GM12878 (cell line): ENCODE results near the gene LSM3. TPM values are rescaled to one million over a fixed set of nuclear protein-coding genes. Genes with fewer than 3 reads are reported as not detected.

ENCODE experiments used
- ATAC-seq: fragments of 200-7000 bp; cut with Tn5 transposase; 3 replicates; pipeline ENCODE4 v1.9.1; 2020; ENCODE audit warnings: mild to moderate bottlenecking, moderate library complexity
- BruUV-seq: library from RNA; stranded (reverse); fragments of 400-500 nt; replicated peaks from 2 replicates; lab custom pipeline; 2021; lab: Mats Ljungman, UMichigan
- CTCF ChIA-PET: fragments of 300-600 bp; sonication (Branson Sonifier 250); formaldehyde crosslinking; extraction: SDS; loops from one replicate; lab custom pipeline; 2021; ENCODE audit warnings: inconsistent platforms; lab: Yijun Ruan, JAX
- POLR2A ChIA-PET: fragments of 350-600 bp; formaldehyde crosslinking; extraction: SDS; loops from one replicate; lab custom pipeline; 2021; ENCODE audit warnings: inconsistent platforms; lab: Charles Lee
- RAD21 ChIA-PET: fragments of 300-600 bp; sonication (Branson Sonifier 250); formaldehyde crosslinking; loops from one replicate; lab custom pipeline; 2023; ENCODE audit warnings: antibody characterized with exemption; ENCODE audit not compliant: unreplicated experiment; lab: Charles Lee
- SMC1A ChIA-PET: fragments of 300-600 bp; sonication (Branson Sonifier 250); formaldehyde crosslinking; loops from one replicate; lab custom pipeline; 2023; ENCODE audit not compliant: unreplicated experiment, uncharacterized antibody; lab: Charles Lee
- DNase-seq: peaks from one replicate; pipeline ENCODE4 v3.0.0-alpha.2; 2011; ENCODE audit warnings: low read depth, low spot score
- FAIRE-seq: peaks from 3 replicates; lab custom pipeline; 2011; peaks lifted over from hg19 to GRCh38; lab: Jason Lieb, UNC
- H2AFZ ChIP-seq: 2 replicates; pipeline ENCODE4 v1.6.0; 2011; ENCODE audit warnings: low read depth, low read length, control low read depth; ENCODE audit not compliant: control insufficient read depth
- H3K27ac ChIP-seq: 2 replicates; pipeline ENCODE4 v1.5.1; 2011; ENCODE audit warnings: control low read depth; ENCODE audit not compliant: control insufficient read depth, insufficient read depth
- H3K27me3 ChIP-seq, 2 experiments: replicated peaks in 1 of 2; 2 replicates each; pipeline versions ENCODE4 v1.6.0 to v1.6.1; 2011; ENCODE audit warnings: low read length in 1 of 2; ENCODE audit not compliant: control insufficient read depth in 2 of 2, insufficient read depth in 2 of 2
- H3K36me3 ChIP-seq, 2 experiments: 2 replicates each; pipeline ENCODE4 v1.5.1; 2011; ENCODE audit warnings: low read length in 1 of 2; ENCODE audit not compliant: control insufficient read depth in 2 of 2, insufficient read depth in 2 of 2
- H3K4me1 ChIP-seq: 2 replicates; pipeline ENCODE4 v1.6.1; 2011; ENCODE audit warnings: mild to moderate bottlenecking, low read length, moderate library complexity, mixed read lengths; ENCODE audit not compliant: control insufficient read depth, insufficient read depth
- H3K4me2 ChIP-seq: 2 replicates; pipeline ENCODE4 v1.6.0; 2011; ENCODE audit warnings: control low read depth; ENCODE audit not compliant: control insufficient read depth, insufficient read depth
- H3K4me3 ChIP-seq: fragments of 200-600 bp; sonication (generic); 2 replicates; pipeline ENCODE4 v1.5.1; 2016
- H3K79me2 ChIP-seq: 2 replicates; pipeline ENCODE4 v1.6.0; 2011; ENCODE audit warnings: low read length; ENCODE audit not compliant: control insufficient read depth, insufficient read depth
- H3K9ac ChIP-seq: 2 replicates; pipeline ENCODE4 v1.8.0; 2011; ENCODE audit warnings: low read length, control low read depth, mixed read lengths; ENCODE audit not compliant: control insufficient read depth, insufficient read depth
- H3K9me3 ChIP-seq: replicated peaks from 3 replicates; pipeline ENCODE4 v1.5.1; 2011; ENCODE audit warnings: mild to moderate bottlenecking, low read length; ENCODE audit not compliant: control insufficient read depth, insufficient read depth
- H4K20me1 ChIP-seq: 2 replicates; pipeline ENCODE4 v1.6.0; 2011; ENCODE audit not compliant: control insufficient read depth, insufficient read depth
- EP300 ChIP-seq, 2 experiments: fragments of 150-350 bp in 1 of 2; IDR thresholded peaks; 2 replicates each; pipeline ENCODE4 v1.6.1; 2011 to 2012; ENCODE audit warnings: low read depth in 2 of 2, low read length in 2 of 2, borderline replicate concordance in 1 of 2, improper control_type of control experiment in 1 of 2, inconsistent platforms in 1 of 2; ENCODE audit not compliant: control insufficient read depth in 1 of 2
- JUND ChIP-seq: IDR thresholded peaks from 2 replicates; pipeline ENCODE4 v1.6.1; 2012; ENCODE audit warnings: low read depth, mild to moderate bottlenecking, low read length, improper control_type of control experiment, moderate library complexity
- MEF2A ChIP-seq: IDR thresholded peaks from 2 replicates; pipeline ENCODE4 v1.6.1; 2011; ENCODE audit warnings: low read depth, mild to moderate bottlenecking, low read length, moderate library complexity; ENCODE audit not compliant: insufficient read depth
- PBX3 ChIP-seq: IDR thresholded peaks from 2 replicates; pipeline ENCODE4 v1.6.1; 2011; ENCODE audit warnings: mild to moderate bottlenecking, low read depth, low read length, moderate library complexity; ENCODE audit not compliant: insufficient replicate concordance
- RAD51 ChIP-seq: fragments of 450-650 bp; IDR thresholded peaks from 2 replicates; pipeline ENCODE4 v1.6.1; 2016; ENCODE audit warnings: moderate library complexity, mild to moderate bottlenecking, inconsistent platforms
- SPI1 ChIP-seq: IDR thresholded peaks from 2 replicates; pipeline ENCODE4 v1.6.1; 2011; ENCODE audit warnings: low read depth, mild to moderate bottlenecking, low read length, moderate library complexity, borderline replicate concordance; ENCODE audit not compliant: insufficient read depth
- SRF ChIP-seq, 2 experiments: IDR thresholded peaks; 2 replicates each; pipeline ENCODE4 v1.6.1; 2011; ENCODE audit warnings: low read depth in 2 of 2, low read length in 2 of 2, mild to moderate bottlenecking in 1 of 2, moderate library complexity in 1 of 2
- STAT3 ChIP-seq: IDR thresholded peaks from 2 replicates; pipeline ENCODE4 v1.6.1; 2011; ENCODE audit warnings: low read depth, low read length, improper control_type of control experiment
- ZSCAN29 ChIP-seq: fragments of 450-650 bp; IDR thresholded peaks from 2 replicates; pipeline ENCODE4 v1.6.1; 2017; ENCODE audit warnings: mild to moderate bottlenecking, moderate library complexity
- in situ Hi-C: fragments of 300-500 bp; cut with MboI; formaldehyde crosslinking; loops from 9 replicates; pipeline ENCODE4 v1.14.3; 2018; ENCODE audit warnings: mixed read lengths
- intact Hi-C: fragments of 100-400 bp; cut with micrococcal nuclease; formaldehyde crosslinking; loops from one replicate; pipeline ENCODE4 v1.14.2; 2022; ENCODE audit not compliant: unreplicated experiment
- polyA plus RNA-seq, 11 experiments: library from polyadenylated mRNA; depleted of rRNA in 4 of 11; unstranded in 6 of 11; stranded (reverse) in 5 of 11; fragments of >200 nt; fragmentation: Nextera tagmentation in 4 of 11; fragmentation: Illumina TruSeq in 1 of 11; extraction: Ambion mirVana in 4 of 11; extraction: Trizol in 1 of 11; gene quantifications; 1 replicate in 1 of 11; 2 replicates in 10 of 11; pipeline versions ENCODE4 v1.2.1 to v1.2.3, GENCODE V29; 2011 to 2016; ENCODE audit warnings: inconsistent platforms in 2 of 11, missing spikeins in 2 of 11, low read depth in 1 of 11
- total RNA-seq, 4 experiments: library from RNA; depleted of rRNA in 3 of 4; stranded (reverse); fragments of >200 nt in 3 of 4; fragmentation: Illumina TruSeq in 1 of 4; extraction: Trizol in 1 of 4; gene quantifications; 2 replicates each; pipeline versions ENCODE4 v1.2.1 to v1.2.3, GENCODE V29; 2013 to 2021
- TF ChIP-seq, protein P1 (sequence below): fragments of 450-650 bp; IDR thresholded peaks from 2 replicates; pipeline ENCODE4 v1.6.1; 2017; ENCODE audit warnings: low read depth, mild to moderate bottlenecking, moderate library complexity

LSM3 gene
- total and polyA plus RNA-seq, 10 of the 15 experiments (the other 5 are each of a cell fraction or from before 2014, with no cell fraction given): 15.5 to 111 (median 29.1) TPM

DNA sequence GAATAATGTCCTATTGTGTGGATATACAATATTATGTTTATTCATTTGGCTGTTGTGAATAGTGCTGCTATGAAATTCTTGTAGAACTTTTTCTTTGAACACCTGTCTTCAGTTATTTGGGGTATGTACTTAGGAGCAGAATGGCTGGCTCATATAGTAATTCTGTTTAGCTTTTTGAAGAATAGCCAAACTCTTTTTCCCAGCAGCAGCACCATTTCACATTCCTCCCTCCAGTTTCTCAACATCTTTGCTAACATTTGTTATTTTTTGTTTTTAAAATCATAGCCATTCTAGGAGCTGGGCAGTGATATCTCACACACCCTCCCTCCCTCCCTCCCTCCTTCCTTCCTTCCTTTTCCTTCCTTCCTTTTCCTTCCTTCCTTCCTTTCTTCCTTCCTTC lies 39.7 kb downstream of the LSM3 start:
- ChIA-PET POLR2A (no interaction called here), CTCF (interaction anchor here (0.7 kb wide), 1 partner anchor 14 kb away, joined by 4 read pairs; no protein-coding TSS in a partner anchor), SMC1A (no interaction called here), RAD21 (no interaction called here)
- H4K20me1 ChIP-seq: no peaks in the 10 kb centered on the region
- intact Hi-C loops: no loop called here
- no peak for ATAC-seq
- H3K4me2 ChIP-seq: no peak overlapping the region
- no TSS peak for BruUV-seq
- H3K9me3 ChIP-seq: peaks cover 3% of the 10 kb centered on the region
- no peak for FAIRE-seq
- H3K4me1 ChIP-seq: peaks cover under 1% of the 10 kb centered on the region
- H3K4me3 ChIP-seq: no peak overlapping the region
- H2AFZ ChIP-seq: no peak overlapping the region
- in situ Hi-C loops: no loop called here
- no peak overlapping the region for H3K9ac ChIP-seq
- TF ChIP-seq EP300 (IDR thresholded peaks at IDR 0.05; ENCODE audit: borderline replicate concordance in 1 of 2, control insufficient read depth in 1 of 2, low read depth in 2 of 2, low read length in 2 of 2) (no peak), PBX3 (no peak), ZSCAN29 (no peak), SPI1 (no peak), SRF (IDR thresholded peaks at IDR 0.05; ENCODE audit: low read depth in 2 of 2, low read length in 2 of 2) (no peak), JUND (no peak), MEF2A (no peak), STAT3 (no peak), RAD51 (no peak)
- TF ChIP-seq, protein P1, sequence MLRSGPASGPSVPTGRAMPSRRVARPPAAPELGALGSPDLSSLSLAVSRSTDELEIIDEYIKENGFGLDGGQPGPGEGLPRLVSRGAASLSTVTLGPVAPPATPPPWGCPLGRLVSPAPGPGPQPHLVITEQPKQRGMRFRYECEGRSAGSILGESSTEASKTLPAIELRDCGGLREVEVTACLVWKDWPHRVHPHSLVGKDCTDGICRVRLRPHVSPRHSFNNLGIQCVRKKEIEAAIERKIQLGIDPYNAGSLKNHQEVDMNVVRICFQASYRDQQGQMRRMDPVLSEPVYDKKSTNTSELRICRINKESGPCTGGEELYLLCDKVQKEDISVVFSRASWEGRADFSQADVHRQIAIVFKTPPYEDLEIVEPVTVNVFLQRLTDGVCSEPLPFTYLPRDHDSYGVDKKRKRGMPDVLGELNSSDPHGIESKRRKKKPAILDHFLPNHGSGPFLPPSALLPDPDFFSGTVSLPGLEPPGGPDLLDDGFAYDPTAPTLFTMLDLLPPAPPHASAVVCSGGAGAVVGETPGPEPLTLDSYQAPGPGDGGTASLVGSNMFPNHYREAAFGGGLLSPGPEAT: no peak
- no peaks in the 10 kb centered on the region for H3K27me3 ChIP-seq
- no peaks in the 10 kb centered on the region for H3K36me3 ChIP-seq
- H3K79me2 ChIP-seq: no peaks in the 10 kb centered on the region
- no peak overlapping the region for H3K27ac ChIP-seq
- no peak for DNase-seq
